Iris pigment epithelial cell (primary cell): ENCODE measurements around the gene ARFRP1.
"Not testable (repeated sequence)": the region's sequence is repeated elsewhere in the genome, so short reads cannot be mapped to it uniquely, and the experiment has no call there.

Source experiments
- DNase-seq: peaks from one replicate; pipeline ENCODE4 v3.0.0-alpha.2; 2011; ENCODE audit warnings: low read depth

The ARFRP1 gene

GRCh38 chr20:63675681-63676368 is 32.0 kb downstream of the ARFRP1 start:
- no peak for DNase-seq

DNA sequence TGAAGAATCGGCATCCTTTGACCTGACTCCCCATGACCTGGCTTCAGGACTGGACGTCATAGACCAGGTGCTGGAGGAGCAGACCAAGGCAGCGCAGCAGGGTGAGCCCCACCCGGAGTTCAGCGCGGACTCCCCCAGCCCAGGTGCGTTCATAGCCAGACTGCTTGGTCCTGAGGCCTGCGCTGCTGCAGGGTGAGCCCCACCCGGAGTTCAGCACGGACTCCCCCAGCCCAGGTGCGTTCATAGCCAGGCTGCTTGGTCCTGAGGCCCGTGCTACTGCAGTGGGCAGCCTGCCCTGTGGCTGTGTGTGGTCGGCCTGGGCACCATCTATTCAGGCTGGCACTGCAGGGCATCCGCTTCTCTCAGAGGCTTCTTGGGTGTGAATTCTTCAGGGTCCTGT is 33.8 kb downstream of the ARFRP1 start:
- DNase-seq = no peak

DNA sequence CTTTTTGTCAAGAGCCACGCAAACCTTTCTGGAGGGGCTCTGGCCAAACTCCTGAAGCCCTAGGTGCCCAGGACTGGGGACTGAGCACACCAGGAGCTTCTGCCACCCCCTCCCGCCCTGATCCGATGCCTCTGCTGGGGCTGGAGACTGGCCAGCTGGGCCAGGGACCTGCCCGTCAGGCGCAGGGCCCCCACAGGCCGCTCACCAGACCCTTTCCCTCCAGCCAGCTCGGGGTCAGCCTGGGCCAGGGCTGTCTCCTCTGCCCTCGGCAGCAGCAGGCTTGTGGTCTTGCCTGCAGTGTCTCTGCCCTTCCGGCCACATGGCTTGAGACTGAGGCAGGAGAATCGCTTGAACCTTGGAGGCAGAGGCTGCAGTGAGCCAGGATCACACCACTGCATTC is 35.1 kb downstream of the ARFRP1 start:
- no peak for DNase-seq

GRCh38 chr20:63671695-63672094 is 36.1 kb downstream of the ARFRP1 start:
- not testable (repeated sequence) for DNase-seq

GRCh38 chr20:63668351-63668750 is 39.4 kb downstream of the ARFRP1 start:
- no peak for DNase-seq

- no peak for DNase-seq
These were observed 39.9 kb downstream of the ARFRP1 start for GRCh38 chr20:63667858-63668257.

- no peak for DNase-seq
These were observed 42.1 kb downstream of the ARFRP1 start for GRCh38 chr20:63665708-63666107.

DNA sequence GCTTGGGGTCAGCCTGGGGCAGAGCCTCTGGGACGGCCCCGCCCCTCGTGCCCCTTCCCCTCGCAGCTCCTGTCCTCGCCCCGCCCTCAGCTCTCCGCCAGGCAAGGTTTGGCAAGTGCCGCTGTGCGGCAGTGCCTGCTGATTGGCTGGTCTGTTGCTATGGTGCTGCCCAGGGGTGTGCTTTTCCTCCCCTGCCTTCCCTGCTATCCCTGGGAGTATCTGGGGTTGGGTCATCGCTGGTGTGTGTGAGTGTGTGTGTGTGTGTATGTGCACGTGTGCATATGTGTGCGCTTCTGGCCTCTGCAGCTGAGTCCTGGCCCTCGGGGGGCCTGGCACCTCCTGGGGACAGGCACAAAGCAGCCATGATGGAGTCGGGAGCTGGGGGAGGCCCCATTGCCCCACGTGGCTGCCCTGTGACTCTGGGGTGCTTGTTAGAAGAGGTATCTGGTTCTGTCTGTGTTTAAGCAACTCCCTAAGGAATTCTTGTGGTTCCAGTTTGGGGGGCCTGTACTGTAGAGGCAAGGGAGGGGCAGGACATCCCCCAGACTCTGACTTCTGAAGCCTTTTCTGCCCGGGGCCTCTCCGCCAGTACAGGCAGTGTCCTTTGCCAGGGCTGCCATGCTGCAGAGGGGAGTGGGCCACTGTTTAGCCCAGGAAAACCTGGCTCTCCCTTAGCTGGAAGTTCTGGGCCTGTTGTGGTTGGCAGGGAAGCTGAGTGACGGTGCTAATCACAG is 42.7 kb downstream of the ARFRP1 start:
- DNase-seq = peak; percentile 30

DNA sequence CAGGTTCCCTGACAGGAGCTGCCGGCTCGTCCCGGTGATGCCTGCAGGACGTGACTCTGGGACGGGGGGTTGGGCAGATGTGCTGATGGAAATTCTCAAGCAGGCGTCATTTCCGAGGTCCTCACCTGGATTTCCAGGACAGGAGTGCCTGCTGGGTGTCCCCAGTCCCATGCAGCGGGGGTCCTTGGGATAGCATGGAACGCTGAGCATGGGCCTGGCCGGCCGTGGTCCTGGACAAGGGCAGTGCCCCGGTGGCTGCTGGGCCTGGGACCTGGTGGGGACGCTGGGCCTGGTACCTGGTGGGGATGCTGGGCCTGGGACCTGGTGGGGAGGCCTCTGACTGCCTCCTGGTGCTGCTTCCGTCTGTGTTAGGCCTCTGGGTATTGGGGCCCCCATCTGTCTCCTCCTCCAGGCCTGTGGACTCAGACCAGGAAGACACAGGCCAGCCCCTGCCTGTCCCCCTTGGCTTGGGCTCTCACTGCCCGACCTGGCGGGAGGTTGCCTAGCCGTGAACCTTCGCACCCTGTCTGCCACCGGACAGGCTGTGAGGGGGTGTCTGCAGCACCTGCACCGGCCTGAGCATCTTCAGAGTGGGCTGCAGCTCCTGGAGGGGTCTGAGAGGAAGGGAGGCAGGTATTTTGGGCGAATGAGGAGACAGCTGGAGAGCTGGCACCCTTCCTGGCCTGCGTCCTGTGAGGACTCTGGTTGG is 43.5 kb downstream of the ARFRP1 start:
- DNase-seq = no peak

DNA sequence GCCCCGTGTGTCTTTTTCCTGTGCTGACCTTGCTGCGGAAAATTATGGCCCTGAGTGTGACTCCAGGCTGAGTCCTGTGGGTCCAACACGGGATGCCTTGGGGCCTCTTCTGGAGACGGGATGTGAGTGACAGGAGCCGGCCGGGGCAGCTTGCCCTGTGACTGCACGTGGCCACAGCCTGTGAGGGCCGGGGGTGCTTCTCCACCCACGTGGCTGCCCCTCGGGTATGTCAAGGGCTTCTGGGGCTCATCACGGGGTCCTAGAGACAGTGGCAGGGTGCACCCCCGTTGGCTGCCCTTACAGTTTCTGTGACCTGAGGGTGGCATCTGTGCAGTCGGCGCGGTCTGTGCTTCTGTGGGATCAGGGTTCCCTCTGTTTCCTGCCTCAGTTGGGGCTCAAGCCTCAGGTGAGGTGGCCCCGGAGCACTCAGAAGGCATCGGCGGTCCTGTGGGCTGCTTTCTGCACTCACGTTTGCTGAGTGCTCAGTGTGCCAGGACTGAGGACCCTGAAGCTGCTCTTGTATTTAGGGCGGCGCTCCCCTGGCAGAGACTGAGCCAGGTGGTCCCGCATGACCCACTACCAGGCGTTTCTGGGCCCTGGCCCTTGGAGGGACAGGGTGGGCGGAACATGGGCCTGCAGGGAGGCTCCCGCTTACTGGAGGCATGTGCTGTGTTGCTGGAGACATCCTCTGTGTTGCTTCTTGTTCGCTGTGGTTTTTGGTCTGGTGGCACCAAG is 44.3 kb downstream of the ARFRP1 start:
- no peak for DNase-seq

GRCh38 chr20:63662813-63663189 is 45.0 kb downstream of the ARFRP1 start:
- no peak for DNase-seq

DNA sequence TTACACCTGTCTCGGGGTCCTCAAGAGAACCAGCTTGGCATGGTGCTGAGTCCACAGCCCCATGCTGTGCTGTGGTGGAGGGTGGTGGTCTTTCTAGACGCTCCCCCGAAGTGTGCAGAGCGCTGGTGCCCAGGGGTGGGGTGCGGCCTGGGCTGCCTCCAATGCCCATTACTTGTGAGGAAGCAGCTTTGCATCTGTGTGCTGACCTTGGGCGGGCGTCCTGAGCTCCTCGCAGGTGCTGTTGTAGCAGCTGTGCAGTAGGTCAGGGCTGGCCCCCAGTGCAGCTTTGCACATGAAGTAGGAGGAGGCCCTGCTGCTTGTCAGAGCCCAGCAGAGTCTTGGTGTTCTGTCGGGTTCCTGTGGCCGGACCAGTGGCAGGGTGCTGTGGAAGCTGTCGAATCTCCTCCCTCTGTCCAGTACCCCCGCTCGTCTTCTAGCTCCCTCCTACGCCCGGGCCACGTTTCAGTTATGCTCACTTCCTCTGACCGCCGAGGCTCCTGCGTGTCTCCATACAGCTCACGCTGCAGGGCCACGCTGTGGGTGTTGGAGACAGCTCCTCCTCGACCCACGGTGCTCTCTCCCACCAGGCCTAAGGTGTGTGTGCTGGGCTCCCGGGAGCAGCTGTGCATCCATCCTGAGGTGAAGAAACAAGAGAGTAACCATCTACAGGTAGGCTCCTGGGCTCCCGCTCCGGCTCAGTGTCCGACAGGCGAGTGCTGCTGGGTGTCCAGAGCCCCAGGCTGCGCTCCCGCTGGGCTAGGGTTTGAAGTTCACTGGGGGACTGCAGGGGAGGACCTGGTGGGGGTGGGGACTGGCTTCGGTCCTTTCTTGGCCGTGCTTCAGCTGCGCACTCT is 45.6 kb downstream of the ARFRP1 start:
- DNase-seq = no peak

- no peak for DNase-seq
These were observed 46.7 kb downstream of the ARFRP1 start for GRCh38 chr20:63661108-63661507.

DNA sequence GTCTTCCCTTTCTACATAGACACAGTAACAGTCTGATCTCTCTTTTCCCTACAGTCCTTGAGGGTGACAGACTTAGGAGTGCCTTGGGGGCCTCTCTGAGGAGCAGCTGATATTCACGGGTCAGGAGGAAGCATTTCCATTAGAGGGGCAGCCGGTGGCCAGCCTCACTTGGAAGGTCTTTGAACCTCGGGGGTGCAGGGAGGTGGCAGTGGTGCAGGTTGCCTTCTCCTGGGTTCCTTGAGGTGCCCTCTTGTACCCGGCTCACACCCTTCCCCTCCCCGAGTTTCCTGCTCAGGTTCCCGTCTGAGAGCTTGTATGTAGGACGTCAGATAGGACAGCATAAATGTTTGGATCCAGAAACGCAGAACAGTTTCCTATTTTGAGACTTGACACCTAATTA is 47.2 kb downstream of the ARFRP1 start:
- no peak for DNase-seq

- not testable (repeated sequence) for DNase-seq
These were observed 47.6 kb downstream of the ARFRP1 start for GRCh38 chr20:63660174-63660573.

- no peak for DNase-seq
These were observed 48.4 kb downstream of the ARFRP1 start for GRCh38 chr20:63659370-63659769.

- peak; percentile 62 for DNase-seq
These were observed 49.0 kb downstream of the ARFRP1 start for GRCh38 chr20:63658749-63659187.

GRCh38 chr20:63657937-63658748 is 49.6 kb downstream of the ARFRP1 start, which contains the start of gene RTEL1:
Gene RTEL1, plus strand, starts transcription at chr20:63658312. Its CDS starts 1,091 bp downstream, at chr20:63659403.
- peak; percentile 96 for DNase-seq

- no peak for DNase-seq
These were observed 50.4 kb downstream of the ARFRP1 start for GRCh38 chr20:63657260-63657936.

- DNase-seq = peak; percentile 14
These were observed 51.3 kb downstream of the ARFRP1 start for GRCh38 chr20:63656451-63656850.
